Stimulated activated CD8-positive, alpha-beta memory T cell treated with anti-CD3 and anti-CD28 coated beads, Interleukin-7, amount 100 ng/mL, for 4 hours (primary cell): Measurements from ENCODE around the gene RIPOR1.
"Not testable (repeated sequence)": the region's sequence is repeated elsewhere in the genome, so short reads cannot be mapped to it uniquely, and the experiment has no call there.

Experiments
- DNase-seq, 2 donors: peaks; one replicate each; pipeline ENCODE4 v3.0.0-alpha.2; 2020; ENCODE audit warnings: low read depth in 2 of 2

The RIPOR1 gene, protein sequence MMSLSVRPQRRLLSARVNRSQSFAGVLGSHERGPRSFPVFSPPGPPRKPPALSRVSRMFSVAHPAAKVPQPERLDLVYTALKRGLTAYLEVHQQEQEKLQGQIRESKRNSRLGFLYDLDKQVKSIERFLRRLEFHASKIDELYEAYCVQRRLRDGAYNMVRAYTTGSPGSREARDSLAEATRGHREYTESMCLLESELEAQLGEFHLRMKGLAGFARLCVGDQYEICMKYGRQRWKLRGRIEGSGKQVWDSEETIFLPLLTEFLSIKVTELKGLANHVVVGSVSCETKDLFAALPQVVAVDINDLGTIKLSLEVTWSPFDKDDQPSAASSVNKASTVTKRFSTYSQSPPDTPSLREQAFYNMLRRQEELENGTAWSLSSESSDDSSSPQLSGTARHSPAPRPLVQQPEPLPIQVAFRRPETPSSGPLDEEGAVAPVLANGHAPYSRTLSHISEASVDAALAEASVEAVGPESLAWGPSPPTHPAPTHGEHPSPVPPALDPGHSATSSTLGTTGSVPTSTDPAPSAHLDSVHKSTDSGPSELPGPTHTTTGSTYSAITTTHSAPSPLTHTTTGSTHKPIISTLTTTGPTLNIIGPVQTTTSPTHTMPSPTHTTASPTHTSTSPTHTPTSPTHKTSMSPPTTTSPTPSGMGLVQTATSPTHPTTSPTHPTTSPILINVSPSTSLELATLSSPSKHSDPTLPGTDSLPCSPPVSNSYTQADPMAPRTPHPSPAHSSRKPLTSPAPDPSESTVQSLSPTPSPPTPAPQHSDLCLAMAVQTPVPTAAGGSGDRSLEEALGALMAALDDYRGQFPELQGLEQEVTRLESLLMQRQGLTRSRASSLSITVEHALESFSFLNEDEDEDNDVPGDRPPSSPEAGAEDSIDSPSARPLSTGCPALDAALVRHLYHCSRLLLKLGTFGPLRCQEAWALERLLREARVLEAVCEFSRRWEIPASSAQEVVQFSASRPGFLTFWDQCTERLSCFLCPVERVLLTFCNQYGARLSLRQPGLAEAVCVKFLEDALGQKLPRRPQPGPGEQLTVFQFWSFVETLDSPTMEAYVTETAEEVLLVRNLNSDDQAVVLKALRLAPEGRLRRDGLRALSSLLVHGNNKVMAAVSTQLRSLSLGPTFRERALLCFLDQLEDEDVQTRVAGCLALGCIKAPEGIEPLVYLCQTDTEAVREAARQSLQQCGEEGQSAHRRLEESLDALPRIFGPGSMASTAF

GRCh38 chr16:67528222-67528869 lies at the start of gene RIPOR1:
TSS of gene RIPOR1 (plus strand) at chr16:67528829. CDS start at chr16:67538447, 9,618 bp downstream.
- DNase-seq: peak in 1 of 2 donors; percentile 47

DNA sequence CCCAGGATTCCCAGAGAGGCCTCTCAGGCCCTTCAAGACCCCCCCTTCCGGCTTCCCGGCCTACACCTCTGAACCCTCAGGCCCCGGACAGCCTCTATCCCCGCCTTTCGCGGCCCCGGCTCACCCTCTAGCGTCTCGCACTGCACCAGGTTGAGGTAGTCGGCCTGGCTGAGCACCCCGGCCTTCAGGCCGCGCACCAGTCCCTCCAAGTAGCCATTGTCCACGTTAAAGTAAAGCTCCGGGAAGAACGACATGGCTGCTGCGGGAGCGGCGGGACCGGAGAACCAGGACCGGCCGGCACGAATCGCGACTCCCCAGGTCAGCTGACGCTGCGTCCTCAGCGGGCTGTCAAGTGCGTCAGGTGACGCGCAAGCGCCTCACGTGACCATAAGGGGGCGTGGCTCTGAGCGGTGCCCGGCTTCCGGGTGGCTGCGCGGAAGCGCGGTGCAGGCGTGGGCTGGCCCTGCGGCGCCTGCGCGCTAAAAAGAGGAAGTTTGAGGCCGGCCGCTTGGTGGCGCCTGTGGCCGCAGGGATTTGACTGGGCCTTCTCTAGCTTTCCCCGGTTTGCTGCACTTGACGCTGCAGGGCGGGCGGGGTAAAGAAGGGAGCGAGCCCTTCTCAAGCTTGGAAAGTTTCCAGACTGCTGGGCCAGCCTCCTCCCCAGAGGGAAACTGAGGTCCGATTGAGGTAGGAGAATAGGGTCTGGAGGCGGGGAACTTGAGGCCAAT lies 47.6 kb upstream of the RIPOR1 start, which contains the start of gene ATP6V0D1:
TSS of gene ATP6V0D1 (minus strand) at position 325 of the 728 bp plus-strand sequence. CDS start at position 254, 71 bp downstream.
- DNase-seq: peak; percentile 93 to 97

- peak; percentile 3 to 18 for DNase-seq
Measured at GRCh38 chr16:67481561-67482232, 46.9 kb upstream of the RIPOR1 start.

GRCh38 chr16:67482233-67482924 lies 46.2 kb upstream of the RIPOR1 start:
- no peak for DNase-seq

GRCh38 chr16:67483150-67483549 lies 45.5 kb upstream of the RIPOR1 start, which contains the start of gene AGRP:
TSS of gene AGRP (minus strand) at chr16:67483547. CDS start at chr16:67483398, 149 bp downstream.
- DNase-seq: no peak

GRCh38 chr16:67483731-67484525 lies 44.7 kb upstream of the RIPOR1 start:
- DNase-seq: no peak

- no peak for DNase-seq
Measured at GRCh38 chr16:67486805-67487204, 41.8 kb upstream of the RIPOR1 start.

DNA sequence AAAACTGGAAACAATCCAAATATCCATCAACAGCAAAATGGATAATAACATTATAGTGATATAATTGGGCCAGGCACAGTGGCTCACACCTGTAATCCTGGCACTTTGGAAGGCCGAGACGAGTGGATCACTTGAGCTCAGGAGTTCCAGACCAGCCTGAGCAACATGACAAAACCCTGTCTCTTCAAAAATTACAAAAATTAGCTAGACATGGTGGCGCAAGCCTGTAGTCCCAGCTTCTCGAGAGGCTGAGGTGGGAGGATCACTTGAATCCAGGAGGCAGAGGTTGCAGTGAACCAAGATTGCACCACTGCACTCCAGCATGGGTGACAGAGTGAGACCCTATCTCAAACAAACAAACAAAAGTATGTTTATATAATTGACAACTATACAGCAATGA lies 41.1 kb upstream of the RIPOR1 start:
- not testable (repeated sequence) for DNase-seq

- no peak for DNase-seq
Measured at GRCh38 chr16:67489401-67490083, 39.1 kb upstream of the RIPOR1 start.

GRCh38 chr16:67490335-67491096 lies 38.1 kb upstream of the RIPOR1 start:
- DNase-seq: no peak

GRCh38 chr16:67499106-67499505 lies 29.5 kb upstream of the RIPOR1 start:
- DNase-seq: no peak

GRCh38 chr16:67504031-67505021 lies 24.3 kb upstream of the RIPOR1 start:
- peak; percentile 35 to 41 for DNase-seq

GRCh38 chr16:67506468-67506867 lies 22.2 kb upstream of the RIPOR1 start:
- DNase-seq: no peak

GRCh38 chr16:67509016-67509415 lies 19.6 kb upstream of the RIPOR1 start:
- no peak for DNase-seq

GRCh38 chr16:67513892-67514291 lies 14.7 kb upstream of the RIPOR1 start:
- DNase-seq: not testable (repeated sequence)

- DNase-seq: peak; percentile 60 to 74
Measured at GRCh38 chr16:67514382-67514828, 14.2 kb upstream of the RIPOR1 start.
